Smooth muscle cell of the pulmonary artery (primary cell): ENCODE measurements around the gene PRDX5. TPM values are rescaled to one million over a fixed set of nuclear protein-coding genes. Genes with fewer than 3 reads are reported as not detected.

Source experiments
- total RNA-seq: library from RNA; depleted of rRNA; stranded (reverse); fragments of >200 nt; gene quantifications from 2 replicates; pipeline ENCODE4 v1.2.3, GENCODE V29; 2014

Gene PRDX5
- total RNA-seq: 148 and 174 TPM in 2 replicates

DNA sequence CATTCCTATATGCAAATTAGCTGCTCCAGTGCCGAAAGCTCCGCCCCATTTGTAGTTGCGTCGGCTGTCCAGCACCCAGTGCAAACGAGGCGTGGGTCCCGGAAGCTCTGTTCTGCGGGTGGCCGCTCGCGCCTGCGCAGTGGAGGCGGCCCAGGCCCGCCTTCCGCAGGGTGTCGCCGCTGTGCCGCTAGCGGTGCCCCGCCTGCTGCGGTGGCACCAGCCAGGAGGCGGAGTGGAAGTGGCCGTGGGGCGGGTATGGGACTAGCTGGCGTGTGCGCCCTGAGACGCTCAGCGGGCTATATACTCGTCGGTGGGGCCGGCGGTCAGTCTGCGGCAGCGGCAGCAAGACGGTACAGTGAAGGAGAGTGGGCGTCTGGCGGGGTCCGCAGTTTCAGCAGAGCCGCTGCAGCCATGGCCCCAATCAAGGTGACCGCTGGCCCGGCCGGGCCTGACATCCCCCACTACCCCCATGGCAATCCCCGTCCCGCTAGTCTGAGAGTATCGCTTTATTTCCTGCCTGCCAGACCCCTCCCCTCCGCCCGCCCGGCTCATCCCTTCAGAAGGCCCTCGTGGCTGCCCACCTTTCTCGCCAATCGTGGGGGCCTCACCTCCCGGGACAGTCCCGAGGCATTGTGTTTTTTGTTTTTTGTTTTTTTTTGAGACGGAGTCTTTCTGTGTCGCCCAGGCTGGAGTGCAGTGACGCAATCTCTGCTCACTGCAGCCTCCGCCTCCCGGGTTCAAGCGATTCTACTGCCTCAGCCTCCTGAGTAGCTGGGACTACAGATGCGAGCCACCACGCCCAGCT, at the start of gene PRDX5:
Gene PRDX5 (plus strand): TSS at position 161 of the 805 bp plus-strand sequence. CDS start 95 bp downstream, at position 256.

DNA sequence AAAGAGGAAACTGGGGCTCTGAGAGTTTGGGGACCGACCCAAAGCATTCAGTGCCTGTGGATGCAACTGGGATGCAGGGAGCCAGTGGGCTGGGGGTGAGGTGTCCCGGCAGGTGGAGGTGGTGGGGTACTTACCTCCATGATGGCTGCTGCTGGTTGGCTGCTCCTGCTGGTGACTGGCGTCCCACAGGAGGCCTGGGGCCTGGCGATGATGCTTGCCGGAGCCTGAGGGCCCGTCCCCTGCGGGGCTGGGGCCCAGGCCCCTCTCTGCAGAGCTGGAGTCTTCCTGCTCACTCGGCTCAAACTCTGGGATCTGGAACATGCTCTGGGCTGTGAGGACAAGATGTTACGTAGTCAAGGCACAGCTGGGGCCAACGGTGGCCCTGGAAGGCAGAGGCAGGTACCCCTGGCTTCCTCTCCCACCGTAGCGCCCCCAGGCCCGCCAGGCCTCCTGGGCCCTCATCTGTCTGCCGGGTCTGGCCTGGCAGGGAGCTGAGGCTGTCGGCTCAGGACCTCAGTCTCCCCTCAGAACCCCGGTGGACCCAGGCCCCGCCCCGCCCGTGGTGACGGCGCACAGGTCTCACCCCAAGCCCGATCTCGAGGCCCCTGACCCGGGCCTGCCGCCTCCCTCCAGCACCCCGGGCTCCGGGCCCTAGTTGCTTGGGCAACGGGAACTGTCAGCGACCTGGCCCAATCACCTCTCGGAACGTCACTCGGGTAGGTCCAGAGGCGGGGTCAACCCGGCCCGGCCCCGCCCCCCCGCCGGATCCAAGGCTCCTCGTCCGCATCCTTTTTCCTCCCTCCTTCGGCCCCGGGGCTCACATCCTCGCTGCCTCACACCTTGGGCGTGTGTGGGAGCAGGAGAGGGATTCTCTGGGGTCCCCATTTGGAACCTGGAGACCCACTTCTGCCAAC, 33.6 kb upstream of the PRDX5 start, which contains the start of gene BAD:
Gene BAD (minus strand): TSS at position 618 of the 914 bp plus-strand sequence. CDS start 297 bp downstream, at position 321.

DNA sequence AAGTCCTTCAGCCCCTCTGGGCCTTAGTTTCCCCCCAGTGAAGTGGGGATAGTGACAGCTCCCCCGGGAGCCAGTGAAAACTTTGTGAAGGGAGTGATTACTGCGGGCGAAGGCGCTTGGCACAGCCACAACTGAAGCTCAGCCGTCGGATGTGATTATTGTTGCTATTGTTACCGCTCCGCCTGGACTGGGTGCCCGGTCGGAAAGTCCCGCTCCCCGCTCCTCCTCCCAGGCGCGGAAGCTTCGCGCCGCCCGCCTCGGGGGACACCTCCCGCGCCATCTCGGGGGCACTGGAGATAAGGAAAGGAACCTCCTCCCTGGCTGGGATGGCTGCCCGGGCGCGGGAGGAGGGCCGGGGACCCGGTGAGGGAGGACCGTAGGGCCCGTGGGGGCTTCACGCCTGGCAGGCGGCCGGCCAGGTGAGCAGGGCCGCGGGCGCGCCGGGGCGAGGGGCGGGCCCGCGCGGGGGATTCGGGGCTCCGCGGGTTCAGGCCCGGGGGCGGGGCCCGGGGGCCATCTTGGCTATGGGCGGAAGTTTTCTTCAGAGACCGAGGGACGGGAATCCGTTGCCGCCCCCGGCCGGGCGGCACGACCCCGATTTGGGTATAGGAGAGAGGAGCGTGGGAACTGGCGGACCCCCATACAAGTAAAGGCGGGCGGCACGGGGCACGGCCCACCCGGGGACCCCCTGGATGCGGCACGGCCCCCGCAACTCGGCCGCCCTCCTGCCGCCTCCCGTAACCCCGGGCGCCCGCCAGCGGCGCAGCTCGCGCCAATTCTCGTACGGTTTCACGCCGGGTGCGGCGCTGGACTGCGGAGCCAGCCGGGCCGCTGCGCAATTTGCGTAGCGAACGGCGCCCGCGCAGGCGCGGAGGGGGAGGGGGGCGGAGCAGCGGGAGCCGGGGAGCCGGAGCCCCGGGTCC, 32.7 kb upstream of the PRDX5 start, which contains the start of gene GPR137:
Gene GPR137 (plus strand): TSS at position 887 of the 923 bp plus-strand sequence. CDS start 677 bp downstream, outside the sequence.

DNA sequence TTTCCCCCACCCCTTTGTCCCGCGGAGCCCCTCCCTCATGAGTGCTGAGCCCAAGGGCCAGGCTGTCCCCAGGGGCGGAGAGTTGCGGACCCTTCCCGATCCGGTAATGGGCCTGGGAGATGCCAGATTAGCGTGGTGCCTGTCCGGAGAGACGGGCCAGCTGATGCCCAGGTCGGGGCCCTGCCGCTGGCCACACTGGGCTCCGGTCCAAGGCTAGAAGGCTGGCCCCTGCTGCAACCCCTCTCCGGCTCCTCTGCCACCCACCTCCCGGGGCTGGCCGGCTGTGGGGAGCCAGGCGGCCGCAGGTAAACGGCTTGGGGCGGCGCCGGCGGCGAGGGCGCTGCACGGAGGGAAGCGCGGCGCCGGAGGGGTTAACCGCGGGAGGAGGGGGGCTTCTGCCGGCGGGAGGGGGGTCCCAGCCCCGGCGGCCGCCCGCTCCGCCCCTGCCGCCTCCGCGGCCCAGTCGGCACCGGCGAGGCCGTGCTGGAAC, 26.6 kb upstream of the PRDX5 start, which contains the start of gene KCNK4:
Gene KCNK4 (plus strand): TSS at position 41 of the 490 bp plus-strand sequence. CDS start 1,717 bp downstream, outside the sequence.

DNA sequence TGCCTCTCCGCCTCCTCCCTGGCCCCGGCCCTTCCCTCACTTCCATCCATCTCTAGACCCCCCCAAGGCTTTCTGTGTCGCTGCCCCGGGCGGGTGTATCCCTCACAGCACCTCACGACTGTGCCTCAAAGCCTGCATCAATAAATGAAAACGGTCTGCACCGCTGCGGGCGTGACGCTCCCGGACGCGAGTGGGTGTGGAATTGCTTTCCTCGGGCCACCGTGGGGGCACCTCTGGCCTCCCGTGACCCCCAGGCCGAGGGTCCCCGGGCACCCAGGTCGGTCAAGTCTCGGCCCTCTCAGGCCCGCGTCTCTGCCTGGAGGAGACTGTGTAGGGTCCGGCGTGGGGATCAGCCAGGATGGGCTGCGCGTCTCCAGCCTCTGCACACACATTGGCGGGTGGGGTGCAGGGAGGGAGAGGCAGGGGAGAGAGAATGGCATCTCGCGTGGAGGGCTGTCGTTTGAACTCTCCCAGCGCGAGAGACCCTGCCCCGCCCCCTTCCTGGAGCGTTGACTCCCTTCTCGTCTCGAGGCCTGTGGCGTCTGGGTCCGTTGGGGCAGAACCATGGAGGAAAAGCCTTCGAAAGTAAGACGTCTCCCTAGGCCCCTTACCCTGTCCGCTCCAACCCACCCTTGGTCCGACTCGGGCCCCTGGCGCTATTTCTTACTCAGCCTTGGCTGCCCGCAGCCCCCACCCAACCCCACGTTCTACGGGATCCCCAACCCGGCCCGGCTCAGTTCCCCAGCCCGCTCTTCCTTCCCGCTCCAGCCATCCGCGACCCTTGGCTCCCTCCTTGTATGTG, 17.9 kb upstream of the PRDX5 start, which contains the start of gene CATSPERZ:
Gene CATSPERZ (plus strand): TSS at position 512 of the 802 bp plus-strand sequence. CDS start 53 bp downstream, at position 565.

DNA sequence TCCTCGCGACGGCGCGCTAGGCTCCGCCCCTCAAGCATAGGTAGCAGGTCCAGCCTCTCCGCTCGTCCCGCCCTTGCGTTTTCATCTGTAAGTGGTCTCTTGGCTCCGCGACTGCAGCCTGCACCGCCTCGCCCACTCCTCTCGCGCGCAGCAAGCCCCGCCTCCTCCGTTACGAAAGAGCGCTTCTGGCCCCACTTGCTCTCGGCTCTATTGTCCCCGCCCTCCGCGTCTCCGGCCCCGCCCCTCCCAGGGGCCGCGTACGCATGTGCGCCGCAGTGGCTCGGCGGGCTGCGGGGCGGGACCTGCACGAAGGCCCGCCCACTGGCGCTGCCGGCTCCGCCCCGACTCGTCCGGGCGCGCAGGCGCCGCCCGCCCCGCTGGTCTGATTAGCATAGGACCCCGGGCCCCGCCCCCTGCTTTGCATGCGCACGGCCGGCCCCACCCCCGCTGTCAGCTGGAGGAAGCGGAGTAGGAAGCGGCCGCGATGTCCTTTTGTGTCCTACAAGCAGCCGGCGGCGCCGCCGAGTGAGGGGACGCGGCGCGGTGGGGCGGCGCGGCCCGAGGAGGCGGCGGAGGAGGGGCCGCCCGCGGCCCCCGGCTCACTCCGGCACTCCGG, 12.7 kb upstream of the PRDX5 start, which contains the start of gene ESRRA:
Gene ESRRA (plus strand): TSS at position 450 of the 616 bp plus-strand sequence. CDS start 1,656 bp downstream, outside the sequence.

DNA sequence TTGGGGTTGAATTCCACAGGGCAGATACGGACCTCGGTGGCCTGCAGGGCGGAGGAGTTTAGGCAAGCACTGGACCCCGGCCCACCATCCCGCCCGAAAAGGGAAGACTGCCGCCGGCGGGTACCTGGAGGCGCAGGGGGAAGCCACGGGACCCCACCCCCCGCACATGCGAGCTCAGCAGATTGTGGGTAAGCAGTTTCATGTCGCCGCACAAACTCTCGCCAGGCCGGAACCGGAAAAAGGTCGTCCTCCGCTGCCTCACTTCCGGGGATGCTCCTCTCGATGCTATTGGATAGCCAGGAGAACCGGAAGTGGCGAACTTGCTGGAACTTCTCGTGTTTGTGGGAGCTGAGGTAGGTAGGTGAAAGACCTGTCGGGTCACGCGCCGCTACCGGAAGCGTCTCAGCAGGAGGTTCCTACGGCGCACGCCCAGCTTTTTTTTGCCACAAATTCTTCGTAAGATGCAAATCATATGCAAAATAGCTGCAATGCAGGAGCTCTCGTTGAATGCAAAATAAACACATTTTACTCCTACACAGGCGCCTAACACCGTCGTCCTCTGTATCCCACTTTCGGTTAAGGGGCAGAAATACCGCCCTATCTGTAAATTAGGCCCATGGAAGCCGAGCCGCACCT, 478 bp upstream of the PRDX5 start, which contains the start of gene TRMT112:
Gene TRMT112 (minus strand): TSS at position 235 of the 636 bp plus-strand sequence. CDS start 33 bp downstream, at position 202.

DNA sequence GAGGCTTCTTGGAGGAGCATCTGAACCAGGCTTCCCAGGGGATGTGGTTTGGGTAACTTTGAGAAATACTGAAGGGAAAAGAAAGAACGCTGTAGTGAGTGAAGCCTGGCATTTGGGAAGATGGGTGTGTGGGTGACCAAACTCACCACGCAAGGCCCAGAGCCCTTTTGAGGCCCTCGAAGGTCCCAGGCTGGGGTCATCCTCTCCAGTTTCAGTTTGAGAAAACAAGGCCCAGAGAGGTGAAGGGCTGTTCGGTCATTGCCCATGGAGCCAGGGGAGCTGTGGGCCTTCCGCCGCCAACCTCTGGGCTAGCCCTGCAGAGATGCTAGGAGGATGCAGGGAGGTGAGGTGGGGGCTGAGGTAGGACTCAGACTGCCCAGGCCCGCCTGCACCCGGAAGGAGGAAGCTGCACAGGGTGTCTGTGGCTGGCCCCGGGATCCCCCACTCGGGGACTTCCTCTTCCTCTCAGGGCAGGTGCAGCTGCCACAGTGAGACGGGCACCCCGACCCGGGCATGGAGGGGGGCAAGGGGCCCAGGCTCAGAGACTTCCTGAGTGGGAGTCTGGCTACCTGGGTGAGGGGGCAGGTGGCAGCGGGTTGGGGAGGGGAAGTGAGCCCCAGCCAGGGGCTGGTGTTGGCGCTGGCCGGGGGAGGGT, 22.0 kb downstream of the PRDX5 start, which contains the start of gene CCDC88B:
Gene CCDC88B (plus strand): TSS at position 451 of the 655 bp plus-strand sequence. CDS start 63 bp downstream, at position 514.

DNA sequence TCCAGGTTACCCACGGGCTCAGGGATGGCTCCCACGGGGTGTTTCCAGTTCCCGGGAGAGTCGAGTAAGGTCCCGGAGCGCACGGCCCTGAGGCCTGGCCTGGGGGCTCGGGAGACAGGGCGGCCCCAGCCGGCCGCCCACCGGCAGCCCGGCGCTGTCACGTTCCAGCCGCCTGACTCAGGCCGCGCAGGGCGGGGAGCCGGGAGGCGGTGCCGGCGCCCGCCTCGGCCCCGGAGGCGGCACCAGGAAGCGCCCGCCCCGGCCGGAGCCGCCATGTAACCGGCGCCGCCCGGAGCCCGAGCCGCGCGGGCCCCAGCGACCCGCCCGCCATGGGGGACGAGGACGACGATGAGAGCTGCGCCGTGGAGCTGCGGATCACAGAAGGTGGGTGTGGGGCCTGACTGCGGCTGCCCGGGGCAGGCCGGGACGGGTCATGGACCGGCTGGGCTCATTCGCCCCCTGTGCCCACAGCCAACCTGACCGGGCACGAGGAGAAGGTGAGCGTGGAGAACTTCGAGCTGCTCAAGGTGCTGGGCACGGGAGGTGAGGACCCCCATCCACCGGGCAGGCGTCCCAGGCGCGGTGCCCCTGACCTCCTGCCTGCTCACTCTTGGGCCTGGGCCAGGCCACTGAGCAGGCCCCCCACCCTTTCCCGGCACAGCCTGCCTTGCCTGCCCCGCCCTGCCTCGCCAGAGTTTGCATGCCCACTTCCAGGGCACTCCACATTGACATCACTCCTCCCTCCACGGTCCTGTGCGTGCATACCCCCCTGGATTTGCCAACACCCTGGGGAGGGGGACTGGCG, 41.2 kb downstream of the PRDX5 start, which contains the start of gene RPS6KA4:
Gene RPS6KA4 (plus strand): TSS at position 256 of the 805 bp plus-strand sequence. CDS start 74 bp downstream, at position 330.

Other genes starting within 250 kb of the PRDX5 start
- 12.6 and 19.2 TPM in 2 replicates for gene MACROD1, start 152.0 kb upstream of the PRDX5 start, total RNA-seq
- gene STIP1, start 131.9 kb upstream of the PRDX5 start, total RNA-seq: 111 and 134 TPM in 2 replicates
- 4.1 and 21.1 TPM in 2 replicates for gene FERMT3, start 111.4 kb upstream of the PRDX5 start, total RNA-seq
- gene TRPT1, start 91.9 kb upstream of the PRDX5 start, total RNA-seq: 26.2 and 30.4 TPM in 2 replicates
- 46.1 and 50.8 TPM in 2 replicates for gene NUDT22, start 91.8 kb upstream of the PRDX5 start, total RNA-seq
- gene DNAJC4, start 87.6 kb upstream of the PRDX5 start, total RNA-seq: 13.2 and 14.5 TPM in 2 replicates
- 54.3 and 83.2 TPM in 2 replicates for gene VEGFB, start 83.5 kb upstream of the PRDX5 start, total RNA-seq
- 80.7 and 81.8 TPM in 2 replicates for gene FKBP2, start 77.0 kb upstream of the PRDX5 start, total RNA-seq
- gene PPP1R14B, start 71.2 kb upstream of the PRDX5 start, total RNA-seq: 144 and 186 TPM in 2 replicates
- 39.9 and 51.0 TPM in 2 replicates for gene PLCB3, start 66.6 kb upstream of the PRDX5 start, total RNA-seq
- 52.2 and 56.6 TPM in 2 replicates for gene BAD, start 33.5 kb upstream of the PRDX5 start, total RNA-seq
- 14.8 and 15.1 TPM in 2 replicates for gene GPR137, start 32.3 kb upstream of the PRDX5 start, total RNA-seq
- gene KCNK4, start 26.8 kb upstream of the PRDX5 start, total RNA-seq: 0.13 and 0.20 TPM in 2 replicates
- not detected in 2 replicates for gene CATSPERZ, start 17.8 kb upstream of the PRDX5 start, total RNA-seq
- 26.0 and 31.1 TPM in 2 replicates for gene ESRRA, start 12.6 kb upstream of the PRDX5 start, total RNA-seq
- 150 and 180 TPM in 2 replicates for gene TRMT112, start 562 bp upstream of the PRDX5 start, total RNA-seq
- 0.85 and 1.2 TPM in 2 replicates for gene CCDC88B, start 22.1 kb downstream of the PRDX5 start, total RNA-seq
- 37.9 and 52.5 TPM in 2 replicates for gene RPS6KA4, start 41.0 kb downstream of the PRDX5 start, total RNA-seq
- gene SLC22A11, start 237.8 kb downstream of the PRDX5 start, total RNA-seq: not detected in 2 replicates